HepG2 (cell line): ENCODE results near the gene ATP11C. TPM values are rescaled to one million over a fixed set of nuclear protein-coding genes. Genes with fewer than 3 reads are reported as not detected.

Experiments
- ATAC-seq: fragments of 200-7000 bp; cut with Tn5 transposase; 3 replicates; pipeline ENCODE4 v1.9.1; 2020; ENCODE audit warnings: mild to moderate bottlenecking, moderate library complexity
- BruUV-seq: library from RNA; stranded (reverse); fragments of 400-500 nt; replicated peaks from 2 replicates; lab custom pipeline; 2021; lab: Mats Ljungman, UMichigan
- CTCF ChIA-PET: fragments of 300-600 bp; formaldehyde crosslinking; extraction: SDS; loops from one replicate; lab custom pipeline; 2021; ENCODE audit warnings: low total read pairs, inconsistent platforms, low intra/inter-chr PET ratio; lab: Yijun Ruan, JAX
- POLR2A ChIA-PET: fragments of 350-600 bp; sonication (Branson Sonifier 250); formaldehyde crosslinking; loops from one replicate; lab custom pipeline; 2020; ENCODE audit warnings: antibody characterized with exemption, inconsistent platforms; lab: Yijun Ruan, JAX
- DNase-seq: peaks from one replicate; pipeline ENCODE4 v3.0.0-alpha.2; 2015; ENCODE audit warnings: low spot score
- FAIRE-seq: peaks from 3 replicates; lab custom pipeline; 2011; peaks lifted over from hg19 to GRCh38; lab: Jason Lieb, UNC
- H2AFZ ChIP-seq: one replicate; pipeline ENCODE4 v1.6.1; 2011; ENCODE audit warnings: low read length, inconsistent platforms
- H3K27ac ChIP-seq: fragments of 300-600 bp; 3 replicates; pipeline ENCODE4 v1.8.0; 2011; ENCODE audit warnings: mixed run types, mild to moderate bottlenecking, mixed read lengths, low read length, inconsistent platforms; ENCODE audit not compliant: insufficient read depth; ENCODE audit errors: extremely low read length
- H3K27me3 ChIP-seq, 2 experiments: fragments of 200-600 bp in 1 of 2; 2 replicates in 1 of 2; 3 replicates in 1 of 2; pipeline versions ENCODE4 v1.6.0 to v1.8.0; 2011; ENCODE audit warnings: low read length in 2 of 2, mild to moderate bottlenecking in 2 of 2, moderate library complexity in 2 of 2, inconsistent platforms in 1 of 2; ENCODE audit not compliant: insufficient read depth in 2 of 2, control insufficient read depth in 1 of 2
- H3K36me3 ChIP-seq, 2 experiments: fragments of 200-600 bp in 1 of 2; replicated peaks in 1 of 2; 2 replicates in 1 of 2; 3 replicates in 1 of 2; pipeline versions ENCODE4 v1.5.1 to v1.8.0; 2011; ENCODE audit warnings: low read length in 2 of 2, inconsistent platforms in 1 of 2; ENCODE audit not compliant: insufficient read depth in 2 of 2, control insufficient read depth in 1 of 2
- H3K4me1 ChIP-seq: 2 replicates; pipeline ENCODE4 v1.5.1; 2012; ENCODE audit warnings: low read length, inconsistent platforms; ENCODE audit not compliant: insufficient read depth
- H3K4me2 ChIP-seq: 2 replicates; pipeline ENCODE4 v1.6.0; 2011; ENCODE audit warnings: low read depth, low read length, inconsistent platforms
- H3K4me3 ChIP-seq, 3 experiments: fragments of 200-600 bp in 1 of 3; sonication (generic), shearing (Covaris generic) in 1 of 3; replicated peaks in 1 of 3; 2 replicates each; pipeline ENCODE4 v1.5.1; 2011 to 2016; ENCODE audit warnings: low read length in 3 of 3, inconsistent platforms in 2 of 3, low read depth in 2 of 3, mild to moderate bottlenecking in 2 of 3, control low read depth in 1 of 3, mixed read lengths in 1 of 3; ENCODE audit not compliant: insufficient read depth in 1 of 3
- H3K79me2 ChIP-seq: one replicate; pipeline ENCODE4 v1.6.1; 2011; ENCODE audit warnings: low read length, inconsistent platforms; ENCODE audit not compliant: insufficient read depth
- H3K9ac ChIP-seq: 2 replicates; pipeline ENCODE4 v1.6.0; 2011; ENCODE audit warnings: mild to moderate bottlenecking, low read depth, low read length, inconsistent platforms; ENCODE audit not compliant: insufficient read depth
- H3K9me3 ChIP-seq: 2 replicates; pipeline ENCODE4 v1.5.1; 2012; ENCODE audit warnings: mild to moderate bottlenecking, low read length
- H4K20me1 ChIP-seq: 2 replicates; pipeline ENCODE4 v1.6.0; 2011; ENCODE audit warnings: inconsistent platforms, mild to moderate bottlenecking, low read length, moderate library complexity; ENCODE audit not compliant: insufficient read depth
- JUND ChIP-seq: sonication (generic); formaldehyde crosslinking; IDR thresholded peaks from 2 replicates; pipeline ENCODE4 v1.8.0; 2022; ENCODE audit warnings: mild to moderate bottlenecking, missing genetic modification reagents
- MAFK ChIP-seq, 2 experiments: IDR thresholded peaks in 1 of 2; conservative IDR thresholded peaks in 1 of 2; 2 replicates each; pipeline ENCODE4 v1.6.1; 2011; ENCODE audit warnings: improper control_type of control experiment in 2 of 2, low read length in 2 of 2
- ZNF496 ChIP-seq: sonication (generic); formaldehyde crosslinking; IDR thresholded peaks from 2 replicates; pipeline ENCODE4 v1.8.1; 2023; ENCODE audit warnings: mild to moderate bottlenecking, moderate library complexity, missing genetic modification reagents; ENCODE audit not compliant: insufficient replicate concordance
- ZNF558 ChIP-seq: sonication (generic); formaldehyde crosslinking; IDR thresholded peaks from 2 replicates; pipeline ENCODE4 v1.9.0; 2022; ENCODE audit warnings: mild to moderate bottlenecking, missing genetic modification reagents, borderline replicate concordance
- ZNF737 ChIP-seq: sonication (generic); formaldehyde crosslinking; IDR thresholded peaks from 2 replicates; pipeline ENCODE4 v1.5.0; 2020; ENCODE audit warnings: missing genetic modification reagents, mild to moderate bottlenecking, borderline replicate concordance
- ZNF766 ChIP-seq: sonication (generic); formaldehyde crosslinking; IDR thresholded peaks from 2 replicates; pipeline ENCODE4 v1.5.0; 2020; ENCODE audit warnings: missing genetic modification reagents, borderline replicate concordance
- WGBS: methylation state at CpG from one replicate; pipeline ENCODE4 v1.1.6; 2017; ENCODE audit warnings: low lambda C conversion rate; 5-methylcytosine and 5-hydroxymethylcytosine counted together
- in situ Hi-C: cut with HindIII; loops from 2 replicates; pipeline ENCODE4 v1.10.0; 2017; ENCODE audit warnings: low pct_unique_long_range_greater_than_20kb; ENCODE audit not compliant: extremely low pct_ligation_motif_present
- intact Hi-C: fragments of 100-400 bp; cut with micrococcal nuclease; formaldehyde crosslinking; loops from one replicate; pipeline ENCODE4 v1.10.0; 2022; ENCODE audit not compliant: unreplicated experiment
- polyA plus RNA-seq, 8 experiments: library from polyadenylated mRNA; depleted of rRNA in 3 of 8; stranded (reverse) in 7 of 8; unstranded in 1 of 8; fragments of >200 nt; fragmentation: Illumina TruSeq in 4 of 8; extraction: Trizol in 4 of 8; gene quantifications; 2 replicates each; pipeline versions ENCODE4 v1.2.1 to v1.2.3, GENCODE V29; 2011 to 2016; ENCODE audit warnings: low read depth in 4 of 8, missing spikeins in 1 of 8, mixed read lengths in 1 of 8; ENCODE audit not compliant: insufficient read depth in 1 of 8
- total RNA-seq, 5 experiments: library from RNA; depleted of rRNA; stranded (reverse); fragments of >200 nt; fragmentation: Illumina TruSeq; extraction: Trizol; gene quantifications; 2 replicates each; pipeline ENCODE4 v1.2.3, GENCODE V29; 2016; ENCODE audit warnings: low read depth in 1 of 5
- TF ChIP-seq, protein P1 (sequence below): sonication (generic); formaldehyde crosslinking; IDR thresholded peaks from 2 replicates; pipeline ENCODE4 v1.5.0; 2020; ENCODE audit warnings: mild to moderate bottlenecking, missing genetic modification reagents, moderate library complexity
- TF ChIP-seq, protein P2 (sequence below): sonication (generic); formaldehyde crosslinking; IDR thresholded peaks from 2 replicates; pipeline ENCODE4 v1.4.0; 2020; ENCODE audit warnings: missing genetic modification reagents
- TF ChIP-seq, protein P3 (sequence below), 2 experiments: fragments of 450-650 bp in 1 of 2; sonication (generic) in 1 of 2; formaldehyde crosslinking in 1 of 2; IDR thresholded peaks; 2 replicates each; pipeline versions ENCODE4 v1.6.1 to v1.8.0; 2016 to 2022; ENCODE audit warnings: antibody characterized with exemption in 1 of 2, mild to moderate bottlenecking in 1 of 2, missing genetic modification reagents in 1 of 2

The ATP11C gene
- total and polyA plus RNA-seq, 2 of the 13 experiments (the other 11 are each of a cell fraction or from before 2014, with no cell fraction given) = 8.5 to 16.9 TPM

DNA sequence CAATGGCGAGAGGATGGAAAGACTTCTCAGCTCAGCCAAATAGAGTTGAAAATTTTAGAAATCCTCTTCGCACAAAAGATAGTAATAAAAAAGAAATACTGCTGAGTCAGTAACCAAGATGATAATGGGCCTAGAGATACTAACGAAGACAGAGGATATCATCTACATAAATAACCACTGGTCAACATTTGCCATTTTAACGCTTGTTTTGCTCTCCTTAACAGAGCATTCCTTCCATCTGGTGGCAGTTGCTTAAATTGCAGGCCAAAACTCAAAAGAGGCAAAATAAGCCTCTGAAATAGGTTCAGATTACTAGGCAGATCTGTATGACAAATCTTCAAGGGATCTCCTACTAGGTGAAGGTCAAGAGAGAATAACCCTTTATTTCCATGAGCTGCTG is 173.2 kb downstream of the ATP11C start:
- Histone ChIP-seq H3K4me2 (no peak overlapping the region), H3K4me1 (no peaks in the 10 kb centered on the region), H3K36me3 (no peaks in the 10 kb centered on the region), H3K4me3 (no peak overlapping the region), H3K27ac (no peak overlapping the region), H3K79me2 (no peaks in the 10 kb centered on the region), H2AFZ (no peak overlapping the region), H3K9ac (no peak overlapping the region), H3K9me3 (peaks cover 6% of the 10 kb centered on the region; the same call in 1 of the 2 replicates), H4K20me1 (no peaks in the 10 kb centered on the region), H3K27me3 (no peaks in the 10 kb centered on the region)
- ATAC-seq = no peak
- FAIRE-seq = no peak
- ChIA-PET POLR2A (no interaction called here), CTCF (no interaction called here)
- DNase-seq = no peak
- intact Hi-C loops (no loop called here), in situ Hi-C loops (no loop called here)
- BruUV-seq = no TSS peak
- 93% methylated on average over 4 of the region's 4 CpGs for WGBS
- TF ChIP-seq MAFK (conservative IDR thresholded peaks at IDR 0.05 in 1 of 2, IDR thresholded peaks at IDR 0.05 in 1 of 2; ENCODE audit: low read length in 2 of 2) (peak in 1 of 2 experiments; percentile 69; a peak in 2 of 4 replicates), ZNF496 (no peak), ZNF766 (CRISPR knock-in tag) (no peak), JUND (no peak), ZNF558 (no peak), ZNF737 (CRISPR knock-in tag) (no peak)
- TF ChIP-seq, protein P1, sequence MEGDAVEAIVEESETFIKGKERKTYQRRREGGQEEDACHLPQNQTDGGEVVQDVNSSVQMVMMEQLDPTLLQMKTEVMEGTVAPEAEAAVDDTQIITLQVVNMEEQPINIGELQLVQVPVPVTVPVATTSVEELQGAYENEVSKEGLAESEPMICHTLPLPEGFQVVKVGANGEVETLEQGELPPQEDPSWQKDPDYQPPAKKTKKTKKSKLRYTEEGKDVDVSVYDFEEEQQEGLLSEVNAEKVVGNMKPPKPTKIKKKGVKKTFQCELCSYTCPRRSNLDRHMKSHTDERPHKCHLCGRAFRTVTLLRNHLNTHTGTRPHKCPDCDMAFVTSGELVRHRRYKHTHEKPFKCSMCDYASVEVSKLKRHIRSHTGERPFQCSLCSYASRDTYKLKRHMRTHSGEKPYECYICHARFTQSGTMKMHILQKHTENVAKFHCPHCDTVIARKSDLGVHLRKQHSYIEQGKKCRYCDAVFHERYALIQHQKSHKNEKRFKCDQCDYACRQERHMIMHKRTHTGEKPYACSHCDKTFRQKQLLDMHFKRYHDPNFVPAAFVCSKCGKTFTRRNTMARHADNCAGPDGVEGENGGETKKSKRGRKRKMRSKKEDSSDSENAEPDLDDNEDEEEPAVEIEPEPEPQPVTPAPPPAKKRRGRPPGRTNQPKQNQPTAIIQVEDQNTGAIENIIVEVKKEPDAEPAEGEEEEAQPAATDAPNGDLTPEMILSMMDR (CRISPR knock-in tag) = 0 out of 2 replicates have a peak, but pooled peaks have one; percentile 12
- TF ChIP-seq, protein P2, sequence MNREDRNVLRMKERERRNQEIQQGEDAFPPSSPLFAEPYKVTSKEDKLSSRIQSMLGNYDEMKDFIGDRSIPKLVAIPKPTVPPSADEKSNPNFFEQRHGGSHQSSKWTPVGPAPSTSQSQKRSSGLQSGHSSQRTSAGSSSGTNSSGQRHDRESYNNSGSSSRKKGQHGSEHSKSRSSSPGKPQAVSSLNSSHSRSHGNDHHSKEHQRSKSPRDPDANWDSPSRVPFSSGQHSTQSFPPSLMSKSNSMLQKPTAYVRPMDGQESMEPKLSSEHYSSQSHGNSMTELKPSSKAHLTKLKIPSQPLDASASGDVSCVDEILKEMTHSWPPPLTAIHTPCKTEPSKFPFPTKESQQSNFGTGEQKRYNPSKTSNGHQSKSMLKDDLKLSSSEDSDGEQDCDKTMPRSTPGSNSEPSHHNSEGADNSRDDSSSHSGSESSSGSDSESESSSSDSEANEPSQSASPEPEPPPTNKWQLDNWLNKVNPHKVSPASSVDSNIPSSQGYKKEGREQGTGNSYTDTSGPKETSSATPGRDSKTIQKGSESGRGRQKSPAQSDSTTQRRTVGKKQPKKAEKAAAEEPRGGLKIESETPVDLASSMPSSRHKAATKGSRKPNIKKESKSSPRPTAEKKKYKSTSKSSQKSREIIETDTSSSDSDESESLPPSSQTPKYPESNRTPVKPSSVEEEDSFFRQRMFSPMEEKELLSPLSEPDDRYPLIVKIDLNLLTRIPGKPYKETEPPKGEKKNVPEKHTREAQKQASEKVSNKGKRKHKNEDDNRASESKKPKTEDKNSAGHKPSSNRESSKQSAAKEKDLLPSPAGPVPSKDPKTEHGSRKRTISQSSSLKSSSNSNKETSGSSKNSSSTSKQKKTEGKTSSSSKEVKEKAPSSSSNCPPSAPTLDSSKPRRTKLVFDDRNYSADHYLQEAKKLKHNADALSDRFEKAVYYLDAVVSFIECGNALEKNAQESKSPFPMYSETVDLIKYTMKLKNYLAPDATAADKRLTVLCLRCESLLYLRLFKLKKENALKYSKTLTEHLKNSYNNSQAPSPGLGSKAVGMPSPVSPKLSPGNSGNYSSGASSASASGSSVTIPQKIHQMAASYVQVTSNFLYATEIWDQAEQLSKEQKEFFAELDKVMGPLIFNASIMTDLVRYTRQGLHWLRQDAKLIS = no peak
- TF ChIP-seq, protein P3, sequence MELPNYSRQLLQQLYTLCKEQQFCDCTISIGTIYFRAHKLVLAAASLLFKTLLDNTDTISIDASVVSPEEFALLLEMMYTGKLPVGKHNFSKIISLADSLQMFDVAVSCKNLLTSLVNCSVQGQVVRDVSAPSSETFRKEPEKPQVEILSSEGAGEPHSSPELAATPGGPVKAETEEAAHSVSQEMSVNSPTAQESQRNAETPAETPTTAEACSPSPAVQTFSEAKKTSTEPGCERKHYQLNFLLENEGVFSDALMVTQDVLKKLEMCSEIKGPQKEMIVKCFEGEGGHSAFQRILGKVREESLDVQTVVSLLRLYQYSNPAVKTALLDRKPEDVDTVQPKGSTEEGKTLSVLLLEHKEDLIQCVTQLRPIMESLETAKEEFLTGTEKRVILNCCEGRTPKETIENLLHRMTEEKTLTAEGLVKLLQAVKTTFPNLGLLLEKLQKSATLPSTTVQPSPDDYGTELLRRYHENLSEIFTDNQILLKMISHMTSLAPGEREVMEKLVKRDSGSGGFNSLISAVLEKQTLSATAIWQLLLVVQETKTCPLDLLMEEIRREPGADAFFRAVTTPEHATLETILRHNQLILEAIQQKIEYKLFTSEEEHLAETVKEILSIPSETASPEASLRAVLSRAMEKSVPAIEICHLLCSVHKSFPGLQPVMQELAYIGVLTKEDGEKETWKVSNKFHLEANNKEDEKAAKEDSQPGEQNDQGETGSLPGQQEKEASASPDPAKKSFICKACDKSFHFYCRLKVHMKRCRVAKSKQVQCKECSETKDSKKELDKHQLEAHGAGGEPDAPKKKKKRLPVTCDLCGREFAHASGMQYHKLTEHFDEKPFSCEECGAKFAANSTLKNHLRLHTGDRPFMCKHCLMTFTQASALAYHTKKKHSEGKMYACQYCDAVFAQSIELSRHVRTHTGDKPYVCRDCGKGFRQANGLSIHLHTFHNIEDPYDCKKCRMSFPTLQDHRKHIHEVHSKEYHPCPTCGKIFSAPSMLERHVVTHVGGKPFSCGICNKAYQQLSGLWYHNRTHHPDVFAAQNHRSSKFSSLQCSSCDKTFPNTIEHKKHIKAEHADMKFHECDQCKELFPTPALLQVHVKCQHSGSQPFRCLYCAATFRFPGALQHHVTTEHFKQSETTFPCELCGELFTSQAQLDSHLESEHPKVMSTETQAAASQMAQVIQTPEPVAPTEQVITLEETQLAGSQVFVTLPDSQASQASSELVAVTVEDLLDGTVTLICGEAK (IDR thresholded peaks at IDR 0.05) = no peak
- TF ChIP-seq, protein P3 (CRISPR knock-in tag; IDR thresholded peaks at IDR 0.05) = no peak
